ENCODE results near the gene MYMK. TPM values are rescaled to one million over a fixed set of nuclear protein-coding genes. Genes with fewer than 3 reads are reported as not detected.

Gene MYMK
- total and polyA plus RNA-seq, 2 experiments from 2014 or later, result not detected

GRCh38 chr9:133524146-133524545 is 613 bp downstream of the MYMK start (continued):
- TF ChIP-seq CTCF (conservative IDR thresholded peaks at IDR 0.05; ENCODE audit: low read depth in 2 of 2), result no peak
- TF ChIP-seq POLR2AphosphoS5 (IDR thresholded peaks at IDR 0.05; ENCODE audit: low read depth), result no peak
- no peak for TF ChIP-seq EZH2phosphoT487 (IDR thresholded peaks at IDR 0.05; ENCODE audit: unreplicated experiment)
- TF ChIP-seq ETS1 (IDR thresholded peaks at IDR 0.05), result no peak
- no peak for TF ChIP-seq STAT1 (IDR thresholded peaks at IDR 0.05; ENCODE audit: unreplicated experiment)
- no peak for TF ChIP-seq ZNF114 (CRISPR knock-in tag; IDR thresholded peaks at IDR 0.05)

- H3K4me1 Mint-ChIP-seq, result peaks cover 35% of the 10 kb centered on the region
- no peak overlapping the region for H3K27ac ChIP-seq (ENCODE audit: low read depth)
- H3K79me2 ChIP-seq (replicated peaks; ENCODE audit: insufficient read depth), result no peaks in the 10 kb centered on the region
- H3K9me3 Mint-ChIP-seq, result no peaks in the 10 kb centered on the region; the same call in 2 of the 3 replicates
- no peaks in the 10 kb centered on the region for H4K20me1 ChIP-seq (replicated peaks; ENCODE audit: insufficient read depth)
- no peaks in the 10 kb centered on the region for H3K27me3 ChIP-seq (ENCODE audit: insufficient read depth)
- H3K27ac Mint-ChIP-seq, result no peak overlapping the region
- no peak for DNase-seq (ENCODE audit: low spot score)
- no peak overlapping the region for H3K4me3 ChIP-seq
- H2AFZ ChIP-seq, result no peak overlapping the region
- H3K27me3 Mint-ChIP-seq (ENCODE audit: insufficient read depth, low read depth, poor library complexity), result peaks cover 16% of the 10 kb centered on the region
- no peaks in the 10 kb centered on the region for H3F3A ChIP-seq (replicated peaks; ENCODE audit: low read depth)
- no peaks in the 10 kb centered on the region for H3K36me3 ChIP-seq (ENCODE audit: insufficient read depth)
- no peak overlapping the region for H3K4me2 ChIP-seq
- H3K4me3 Mint-ChIP-seq, result no peak overlapping the region
- TF ChIP-seq JUNB (IDR thresholded peaks at IDR 0.05; ENCODE audit: unreplicated experiment) (no peak), ZNF331 (CRISPR knock-in tag; IDR thresholded peaks at IDR 0.05; ENCODE audit: low read depth) (no peak)
- no peak for ATAC-seq
- no peaks in the 10 kb centered on the region; the same call in 2 of the 3 replicates for H3K36me3 Mint-ChIP-seq (ENCODE audit: low read depth)
- no peaks in the 10 kb centered on the region for H3K9me2 ChIP-seq (ENCODE audit: insufficient read depth)
- H3K4me1 ChIP-seq (ENCODE audit: insufficient read depth), result peaks cover 27% of the 10 kb centered on the region
These were observed 1.7 kb downstream of the MYMK start for GRCh38 chr9:133523106-133523505.

GRCh38 chr9:133522073-133522910 is 2.5 kb downstream of the MYMK start:
- peaks cover 19% of the 10 kb centered on the region for H3K4me1 ChIP-seq (ENCODE audit: insufficient read depth)
- Mint-ChIP-seq H3K27ac (no peak overlapping the region), H3K9me3 (no peaks in the 10 kb centered on the region; the same call in 2 of the 3 replicates), H3K4me1 (peaks cover 27% of the 10 kb centered on the region), H3K36me3 (ENCODE audit: low read depth) (no peaks in the 10 kb centered on the region; the same call in 2 of the 3 replicates), H3K4me3 (no peak overlapping the region), H3K27me3 (ENCODE audit: insufficient read depth, low read depth, poor library complexity) (peaks cover 14% of the 10 kb centered on the region)
- no peaks in the 10 kb centered on the region for H3K27me3 ChIP-seq (ENCODE audit: insufficient read depth)
- no peak overlapping the region for H3K27ac ChIP-seq (ENCODE audit: low read depth)
- no peaks in the 10 kb centered on the region for H4K20me1 ChIP-seq (replicated peaks; ENCODE audit: insufficient read depth)
- no peak overlapping the region for H3K4me3 ChIP-seq
- DNase-seq (ENCODE audit: low spot score) (no peak), ATAC-seq (no peak)
- H2AFZ ChIP-seq, result no peak overlapping the region
- no peaks in the 10 kb centered on the region for H3K36me3 ChIP-seq (ENCODE audit: insufficient read depth)
- H3K9me2 ChIP-seq (ENCODE audit: insufficient read depth), result no peaks in the 10 kb centered on the region
- H3K4me2 ChIP-seq, result no peak overlapping the region
- H3F3A ChIP-seq (replicated peaks; ENCODE audit: low read depth), result no peaks in the 10 kb centered on the region
- no peaks in the 10 kb centered on the region for H3K79me2 ChIP-seq (replicated peaks; ENCODE audit: insufficient read depth)
- TF ChIP-seq REST (IDR thresholded peaks at IDR 0.05; ENCODE audit: unreplicated experiment) (no peak), EZH2 (IDR thresholded peaks at IDR 0.05; ENCODE audit: low read depth, unreplicated experiment) (no peak), ETS1 (IDR thresholded peaks at IDR 0.05) (no peak), CTCF (conservative IDR thresholded peaks at IDR 0.05; ENCODE audit: low read depth in 2 of 2) (no peak), NANOG (IDR thresholded peaks at IDR 0.05; ENCODE audit: borderline replicate concordance) (no peak)

All from GM23338 (cell line).